IMR-90 (cell line): ENCODE data around the gene ZNF587B. TPM values are rescaled to one million over a fixed set of nuclear protein-coding genes. Genes with fewer than 3 reads are reported as not detected.
A peak's percentile ranks its signal among the peaks of the same experiment; 100 is the strongest.

Source experiments
- ATAC-seq: fragments of 200-7000 bp; cut with Tn5 transposase; 2 replicates; pipeline ENCODE4 v1.9.1; 2020; ENCODE audit warnings: low read depth, mild to moderate bottlenecking, moderate library complexity
- BruUV-seq: library from RNA; stranded (reverse); fragments of 400-500 nt; replicated peaks from 2 replicates; lab custom pipeline; 2021; lab: Mats Ljungman, UMichigan
- CTCF ChIA-PET: fragments of 300-600 bp; formaldehyde crosslinking; extraction: SDS; loops from one replicate; lab custom pipeline; 2021; ENCODE audit warnings: antibody characterized with exemption; lab: Yijun Ruan, JAX
- POLR2A ChIA-PET: fragments of 300-600 bp; sonication (Branson Sonifier 250); formaldehyde crosslinking; loops from one replicate; lab custom pipeline; 2022; ENCODE audit warnings: antibody characterized with exemption; ENCODE audit not compliant: unreplicated experiment; lab: Charles Lee
- DNase-seq: peaks from one replicate; pipeline ENCODE4 v3.0.0; 2013
- H2AFZ ChIP-seq: replicated peaks from 2 replicates; pipeline ENCODE3; 2013; ENCODE audit warnings: low read length, mild to moderate bottlenecking; ENCODE audit not compliant: poor library complexity
- H2AK5ac ChIP-seq: 2 replicates; pipeline ENCODE4 v1.6.1; 2013; ENCODE audit warnings: low read depth, low read length, inconsistent platforms
- H2AK9ac ChIP-seq: replicated peaks from 2 replicates; pipeline ENCODE3; 2013; ENCODE audit warnings: mild to moderate bottlenecking, low read depth, low read length, moderate library complexity; ENCODE audit not compliant: poor library complexity
- H2BK120ac ChIP-seq: 2 replicates; pipeline ENCODE4 v1.6.1; 2013; ENCODE audit warnings: low read depth, low read length, inconsistent platforms
- H2BK15ac ChIP-seq: 3 replicates; pipeline ENCODE4 v1.6.1; 2013; ENCODE audit warnings: low read depth, low read length, inconsistent platforms
- H2BK20ac ChIP-seq: 2 replicates; pipeline ENCODE4 v1.6.1; 2013; ENCODE audit warnings: low read depth, mild to moderate bottlenecking, inconsistent platforms, low read length, moderate library complexity
- H2BK5ac ChIP-seq: 2 replicates; pipeline ENCODE4 v1.6.1; 2013; ENCODE audit warnings: mild to moderate bottlenecking, low read depth, low read length, inconsistent platforms; ENCODE audit not compliant: poor library complexity, severe bottlenecking
- H3K14ac ChIP-seq: replicated peaks from 2 replicates; pipeline ENCODE4 v1.6.1; 2013; ENCODE audit warnings: low read depth, low read length, inconsistent platforms
- H3K18ac ChIP-seq: 2 replicates; pipeline ENCODE4 v1.6.1; 2013; ENCODE audit warnings: low read depth, low read length, control low read depth
- H3K23ac ChIP-seq: 2 replicates; pipeline ENCODE4 v1.6.1; 2013; ENCODE audit warnings: low read depth, low read length, inconsistent platforms
- H3K27ac ChIP-seq: 2 replicates; pipeline ENCODE4 v1.5.1; 2013; ENCODE audit warnings: mild to moderate bottlenecking, control low read depth, low read length; ENCODE audit not compliant: insufficient read depth
- H3K27me3 ChIP-seq: 2 replicates; pipeline ENCODE4 v1.6.1; 2013; ENCODE audit warnings: low read length; ENCODE audit not compliant: control insufficient read depth, insufficient read depth
- H3K36me3 ChIP-seq: 2 replicates; pipeline ENCODE4 v1.6.1; 2013; ENCODE audit warnings: low read length, mixed read lengths; ENCODE audit not compliant: control insufficient read depth, insufficient read depth
- H3K4ac ChIP-seq: 2 replicates; pipeline ENCODE4 v1.6.1; 2013; ENCODE audit warnings: low read depth, low read length, inconsistent platforms
- H3K4me1 ChIP-seq: 2 replicates; pipeline ENCODE4 v1.6.1; 2013; ENCODE audit warnings: low read length, mixed read lengths; ENCODE audit not compliant: control insufficient read depth, insufficient read depth
- H3K4me2 ChIP-seq: 2 replicates; pipeline ENCODE4 v1.6.1; 2013; ENCODE audit warnings: low read depth, mild to moderate bottlenecking, control low read depth, low read length, moderate library complexity
- H3K4me3 ChIP-seq: 2 replicates; pipeline ENCODE4 v1.5.1; 2013; ENCODE audit warnings: low read depth, mild to moderate bottlenecking, control low read depth, low read length, moderate library complexity; ENCODE audit not compliant: insufficient read depth
- H3K56ac ChIP-seq: 2 replicates; pipeline ENCODE4 v1.6.1; 2013; ENCODE audit warnings: low read length, inconsistent platforms; ENCODE audit not compliant: insufficient read depth; ENCODE audit errors: extremely low read depth
- H3K79me1 ChIP-seq, 2 experiments: 2 replicates each; pipeline ENCODE4 v1.6.1; 2013; ENCODE audit warnings: low read length in 2 of 2, inconsistent platforms in 1 of 2, low read depth in 1 of 2
- H3K9ac ChIP-seq: 2 replicates; pipeline ENCODE4 v1.6.1; 2013; ENCODE audit warnings: low read depth, low read length, control low read depth
- H3K9me1 ChIP-seq: 2 replicates; pipeline ENCODE4 v1.6.1; 2013; ENCODE audit warnings: low read length, inconsistent platforms; ENCODE audit not compliant: insufficient read depth
- H3K9me3 ChIP-seq: 2 replicates; pipeline ENCODE4 v1.6.1; 2013; ENCODE audit warnings: low read length; ENCODE audit not compliant: control insufficient read depth, insufficient read depth
- H4K20me1 ChIP-seq: 2 replicates; pipeline ENCODE4 v1.6.1; 2013; ENCODE audit warnings: low read length, inconsistent platforms; ENCODE audit not compliant: insufficient read depth
- H4K5ac ChIP-seq: 2 replicates; pipeline ENCODE4 v1.6.1; 2013; ENCODE audit warnings: mild to moderate bottlenecking, low read depth, low read length, control low read depth
- H4K8ac ChIP-seq, 2 experiments: 2 replicates each; pipeline ENCODE4 v1.6.1; 2013; ENCODE audit warnings: low read depth in 2 of 2, low read length in 2 of 2, control low read depth in 1 of 2, inconsistent platforms in 1 of 2
- H4K91ac ChIP-seq: 2 replicates; pipeline ENCODE4 v1.6.1; 2013; ENCODE audit warnings: low read depth, low read length, inconsistent platforms; ENCODE audit not compliant: insufficient read depth
- BHLHE40 ChIP-seq: fragments of 150-350 bp; IDR thresholded peaks from 2 replicates; pipeline ENCODE4 v1.6.1; 2016; ENCODE audit warnings: mild to moderate bottlenecking, low read depth, low read length
- CHD1 ChIP-seq: IDR thresholded peaks from 2 replicates; pipeline ENCODE4 v1.6.1; 2012; ENCODE audit warnings: low read depth, low read length, improper control_type of control experiment
- FOS ChIP-seq: fragments of 150-350 bp; IDR thresholded peaks from 2 replicates; pipeline ENCODE4 v1.6.1; 2016; ENCODE audit warnings: low read depth, low read length
- MAFK ChIP-seq: IDR thresholded peaks from 2 replicates; pipeline ENCODE4 v1.6.1; 2012; ENCODE audit warnings: low read depth, low read length, improper control_type of control experiment
- MXI1 ChIP-seq: IDR thresholded peaks from 2 replicates; pipeline ENCODE4 v1.6.1; 2012; ENCODE audit warnings: low read depth, mild to moderate bottlenecking, low read length, moderate library complexity, borderline replicate concordance
- NFE2L2 ChIP-seq: fragments of 150-350 bp; IDR thresholded peaks from 2 replicates; pipeline ENCODE4 v1.6.1; 2016; ENCODE audit warnings: low read depth, mild to moderate bottlenecking, low read length
- SMC3 ChIP-seq: fragments of 150-350 bp; IDR thresholded peaks from 2 replicates; pipeline ENCODE4 v1.6.1; 2016; ENCODE audit warnings: low read depth, mild to moderate bottlenecking, antibody characterized with exemption, low read length, moderate library complexity
- WGBS, 2 experiments: methylation state at CpG; one replicate each; pipeline versions ENCODE4 v1.1.5 to v1.1.7; 2013; ENCODE audit warnings: missing lambda C conversion rate in 2 of 2; ENCODE audit not compliant: insufficient read length in 1 of 2; ENCODE audit errors: extremely low coverage in 2 of 2; 5-methylcytosine and 5-hydroxymethylcytosine counted together
- dilution Hi-C: fragments of 300-500 bp; cut with HindIII; formaldehyde crosslinking; loops from one replicate; pipeline ENCODE4 v1.14.3; 2018; ENCODE audit warnings: low sequenced_read_pairs; ENCODE audit not compliant: unreplicated experiment
- in situ Hi-C: fragments of 300-500 bp; cut with MboI; formaldehyde crosslinking; loops from 3 replicates; pipeline ENCODE4 v1.14.3; 2019; ENCODE audit warnings: low sequenced_read_pairs, inconsistent platforms, mixed read lengths
- intact Hi-C: fragments of 100-400 bp; cut with micrococcal nuclease; formaldehyde crosslinking; loops from 2 replicates; pipeline ENCODE4 v1.10.0; 2022
- polyA plus RNA-seq, 3 experiments: library from polyadenylated mRNA; depleted of rRNA; stranded (reverse); fragments of >200 nt; gene quantifications; 2 replicates each; pipeline ENCODE4 v1.2.3, GENCODE V29; 2012; ENCODE audit warnings: low replicate concordance in 1 of 3
- total RNA-seq: library from RNA; depleted of rRNA; stranded (reverse); fragments of >200 nt; gene quantifications from 2 replicates; pipeline ENCODE4 v1.2.3, GENCODE V29; 2012
- TF ChIP-seq, protein P1 (sequence below): fragments of 150-350 bp; IDR thresholded peaks from 2 replicates; pipeline ENCODE4 v1.6.1; 2016; ENCODE audit warnings: low read depth, mild to moderate bottlenecking, low read length, moderate library complexity, borderline replicate concordance
- TF ChIP-seq, protein P2 (sequence below): fragments of 150-350 bp; IDR thresholded peaks from 2 replicates; pipeline ENCODE4 v1.6.1; 2017; ENCODE audit warnings: mild to moderate bottlenecking, antibody characterized with exemption, low read length, low read depth
- TF ChIP-seq, protein P3 (sequence below): conservative IDR thresholded peaks from 2 replicates; pipeline ENCODE4 v1.5.1; 2012; ENCODE audit warnings: mild to moderate bottlenecking, low read depth, low read length, improper control_type of control experiment

Gene ZNF587B
- total and polyA plus RNA-seq, 2 of the 4 experiments (the other 2 are of a cell fraction), result 3.7 to 33.9 TPM

DNA sequence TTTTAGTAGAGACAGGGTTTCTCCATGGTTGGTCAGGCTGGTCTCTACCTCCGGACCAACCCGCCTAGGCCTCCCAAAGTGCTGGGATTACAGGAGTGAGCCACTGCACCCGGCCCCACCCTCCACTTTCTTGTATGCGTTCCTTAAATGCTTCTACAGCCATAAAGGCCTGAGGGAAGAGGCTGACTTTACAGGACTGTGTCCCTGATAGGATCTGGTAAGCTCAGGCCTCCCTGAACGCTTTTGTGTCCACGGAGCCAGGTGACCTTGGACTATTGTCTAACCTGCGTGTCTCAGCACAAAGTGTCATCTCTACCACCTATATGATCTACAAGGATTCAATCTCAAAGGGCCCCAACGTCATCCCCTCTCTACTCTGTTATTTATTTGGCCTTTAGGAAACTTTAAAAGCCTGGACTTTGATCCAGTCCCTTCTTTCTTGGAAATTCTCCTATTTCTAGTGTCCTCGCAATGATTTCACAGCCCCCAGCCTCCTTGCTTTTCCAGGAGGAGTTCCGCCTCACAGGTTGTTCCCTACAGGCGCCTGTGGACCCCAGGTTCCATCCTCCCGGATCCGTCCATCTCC is 16.1 kb upstream of the ZNF587B start:
- dilution Hi-C loops, result no loop called here
- Histone ChIP-seq H4K20me1 (no peaks in the 10 kb centered on the region), H3K14ac (0 out of 2 replicates have a peak overlapping the region, but pooled peaks have one; percentile 74), H3K9me3 (no peaks in the 10 kb centered on the region), H3K56ac (no peak overlapping the region), H3K27ac (peak overlapping the region; percentile 68), H3K23ac (0 out of 2 replicates have a peak overlapping the region, but pooled peaks have one; percentile 45), H3K36me3 (peaks cover 11% of the 10 kb centered on the region), H2AK5ac (peak overlapping the region; percentile 36), H3K18ac (no peak overlapping the region), H3K9me1 (no peaks in the 10 kb centered on the region), H2BK20ac (no peak overlapping the region), H3K9ac (peak overlapping the region; percentile 89), H3K4me3 (peak overlapping the region; percentile 91), H3K27me3 (no peaks in the 10 kb centered on the region), H2BK15ac (no peak overlapping the region), H3K4ac (0 out of 2 replicates have a peak overlapping the region, but pooled peaks have one; percentile 86), H4K91ac (no peak overlapping the region), H2BK120ac (no peak overlapping the region), H3K4me1 (peaks cover 2% of the 10 kb centered on the region; the same call in 1 of the 2 replicates), H2AK9ac (peak overlapping the region; percentile 80), H3K79me1 (peaks cover 12 to 59% of the 10 kb centered on the region in 2 experiments; a peak in 3 of 4 replicates), H2BK5ac (no peak overlapping the region), H3K4me2 (peak overlapping the region; percentile 80), H4K8ac (peak overlapping the region in 1 of 2 experiments; percentile 3; a peak in 2 of 4 replicates), H2AFZ (peak overlapping the region; percentile 93), H4K5ac (no peak overlapping the region; the same call in 1 of the 2 replicates)
- no TSS peak for BruUV-seq
- in situ Hi-C loops, result no loop called here
- TF ChIP-seq SMC3 (no peak), MXI1 (no peak), BHLHE40 (no peak), CHD1 (no peak), MAFK (no peak), NFE2L2 (no peak), FOS (no peak)
- TF ChIP-seq, protein P1, sequence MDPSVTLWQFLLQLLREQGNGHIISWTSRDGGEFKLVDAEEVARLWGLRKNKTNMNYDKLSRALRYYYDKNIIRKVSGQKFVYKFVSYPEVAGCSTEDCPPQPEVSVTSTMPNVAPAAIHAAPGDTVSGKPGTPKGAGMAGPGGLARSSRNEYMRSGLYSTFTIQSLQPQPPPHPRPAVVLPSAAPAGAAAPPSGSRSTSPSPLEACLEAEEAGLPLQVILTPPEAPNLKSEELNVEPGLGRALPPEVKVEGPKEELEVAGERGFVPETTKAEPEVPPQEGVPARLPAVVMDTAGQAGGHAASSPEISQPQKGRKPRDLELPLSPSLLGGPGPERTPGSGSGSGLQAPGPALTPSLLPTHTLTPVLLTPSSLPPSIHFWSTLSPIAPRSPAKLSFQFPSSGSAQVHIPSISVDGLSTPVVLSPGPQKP, result no peak
- TF ChIP-seq, protein P2, sequence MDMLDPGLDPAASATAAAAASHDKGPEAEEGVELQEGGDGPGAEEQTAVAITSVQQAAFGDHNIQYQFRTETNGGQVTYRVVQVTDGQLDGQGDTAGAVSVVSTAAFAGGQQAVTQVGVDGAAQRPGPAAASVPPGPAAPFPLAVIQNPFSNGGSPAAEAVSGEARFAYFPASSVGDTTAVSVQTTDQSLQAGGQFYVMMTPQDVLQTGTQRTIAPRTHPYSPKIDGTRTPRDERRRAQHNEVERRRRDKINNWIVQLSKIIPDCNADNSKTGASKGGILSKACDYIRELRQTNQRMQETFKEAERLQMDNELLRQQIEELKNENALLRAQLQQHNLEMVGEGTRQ, result no peak
- TF ChIP-seq, protein P3, sequence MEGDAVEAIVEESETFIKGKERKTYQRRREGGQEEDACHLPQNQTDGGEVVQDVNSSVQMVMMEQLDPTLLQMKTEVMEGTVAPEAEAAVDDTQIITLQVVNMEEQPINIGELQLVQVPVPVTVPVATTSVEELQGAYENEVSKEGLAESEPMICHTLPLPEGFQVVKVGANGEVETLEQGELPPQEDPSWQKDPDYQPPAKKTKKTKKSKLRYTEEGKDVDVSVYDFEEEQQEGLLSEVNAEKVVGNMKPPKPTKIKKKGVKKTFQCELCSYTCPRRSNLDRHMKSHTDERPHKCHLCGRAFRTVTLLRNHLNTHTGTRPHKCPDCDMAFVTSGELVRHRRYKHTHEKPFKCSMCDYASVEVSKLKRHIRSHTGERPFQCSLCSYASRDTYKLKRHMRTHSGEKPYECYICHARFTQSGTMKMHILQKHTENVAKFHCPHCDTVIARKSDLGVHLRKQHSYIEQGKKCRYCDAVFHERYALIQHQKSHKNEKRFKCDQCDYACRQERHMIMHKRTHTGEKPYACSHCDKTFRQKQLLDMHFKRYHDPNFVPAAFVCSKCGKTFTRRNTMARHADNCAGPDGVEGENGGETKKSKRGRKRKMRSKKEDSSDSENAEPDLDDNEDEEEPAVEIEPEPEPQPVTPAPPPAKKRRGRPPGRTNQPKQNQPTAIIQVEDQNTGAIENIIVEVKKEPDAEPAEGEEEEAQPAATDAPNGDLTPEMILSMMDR, result no peak
- ChIA-PET CTCF (no interaction called here), POLR2A (no interaction called here)
- intact Hi-C loops, result no loop called here
- ATAC-seq, result no peak
- 0% methylated on average over 1 of the region's 13 CpGs; no CpG with 5 or more reads in 1 of the 2 experiments for WGBS, 2 experiments
- no peak for DNase-seq
